Stimulated activated CD4-positive, alpha-beta T cell treated with anti-CD3 and anti-CD28 coated beads, Interleukin-15, amount 100 ng/mL, for 24 hours (primary cell): ENCODE data around the gene GH2.
"Not testable (repeated sequence)": the region's sequence is repeated elsewhere in the genome, so short reads cannot be mapped to it uniquely, and the experiment has no call there.

Experiments used
- DNase-seq: peaks from one replicate; pipeline ENCODE4 v3.0.0-alpha.2; 2020

GH2 gene

GRCh38 chr17:63881935-63882601 is at the start of gene GH2:
Gene GH2 (minus strand): TSS chr17:63881944. CDS start chr17:63881801, 143 bp downstream.
- DNase-seq: peak; percentile 72

GRCh38 chr17:63930951-63931575 is 49.3 kb upstream of the GH2 start:
- DNase-seq: peak; percentile 80

GRCh38 chr17:63929860-63930766 is 48.4 kb upstream of the GH2 start:
- DNase-seq: no peak

DNA sequence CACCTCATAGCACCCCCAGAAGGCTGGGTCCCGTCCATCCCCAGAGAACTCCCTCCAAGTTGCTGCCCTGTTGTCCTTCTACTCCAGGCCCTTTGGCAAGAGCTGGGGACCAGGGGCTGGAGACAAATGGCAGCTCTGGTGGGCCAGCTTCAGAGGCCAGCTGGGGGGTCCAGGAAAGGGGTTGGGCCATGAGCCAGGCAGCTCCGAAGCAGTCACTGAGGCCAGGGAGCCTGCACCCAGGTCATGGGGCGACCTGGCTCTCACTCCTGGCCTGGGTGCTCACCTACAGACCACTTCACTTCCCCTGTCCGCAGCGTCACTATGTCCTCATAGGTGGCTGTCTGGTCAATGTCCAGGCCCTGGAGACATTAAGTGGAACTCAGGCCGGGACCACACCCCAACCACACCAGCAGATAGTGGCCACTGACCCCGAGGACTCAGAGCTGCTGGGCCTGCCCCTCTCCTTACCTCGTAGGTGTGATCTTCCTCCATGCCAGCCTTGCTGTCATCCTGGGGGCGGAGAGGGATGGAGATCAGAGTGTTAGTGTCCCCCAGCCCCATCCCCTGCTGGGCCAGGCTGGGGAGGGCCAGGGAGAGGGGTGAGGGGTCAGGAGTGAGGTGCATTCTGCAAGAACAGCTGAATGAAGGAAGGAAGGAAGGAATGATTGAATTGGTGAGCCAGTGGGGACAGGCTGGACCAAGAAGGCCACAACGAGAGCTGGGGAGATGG is 47.4 kb upstream of the GH2 start:
- no peak for DNase-seq

GRCh38 chr17:63928172-63928666 is 46.5 kb upstream of the GH2 start:
- DNase-seq: no peak

DNA sequence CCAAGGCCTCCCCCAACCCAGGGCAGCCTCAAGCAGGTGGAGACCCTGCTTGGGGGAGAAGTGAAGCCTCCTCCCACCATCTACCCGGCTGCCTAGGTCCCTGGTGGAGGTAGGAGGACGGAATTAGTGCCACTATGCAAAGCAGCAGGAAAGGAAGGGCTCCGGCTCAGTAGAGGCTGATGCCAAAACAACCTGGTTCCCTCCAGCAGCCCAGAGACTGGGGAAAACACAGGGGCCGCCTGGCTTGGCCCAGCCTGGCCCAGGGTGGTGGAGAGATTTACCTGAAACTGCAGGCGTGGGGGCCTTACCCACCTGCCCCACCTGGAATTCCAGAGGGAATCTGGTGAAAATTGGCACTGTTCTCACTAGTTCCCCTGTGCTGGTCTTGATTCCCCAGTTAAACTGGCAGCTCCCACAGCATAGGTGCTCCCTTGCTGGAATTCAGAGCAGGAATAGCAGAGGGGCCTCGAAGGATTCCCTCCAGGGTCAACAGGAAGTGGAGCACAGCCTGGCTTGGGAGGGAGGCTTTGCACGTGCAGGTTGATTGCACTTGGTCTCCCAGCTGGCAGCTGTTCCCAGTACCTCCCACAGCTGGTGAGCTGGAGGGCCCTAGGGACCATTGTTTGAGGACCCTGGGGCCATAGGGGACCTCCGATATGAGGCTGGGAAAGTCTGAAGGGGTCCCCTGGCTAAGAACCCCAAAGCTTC is 45.9 kb upstream of the GH2 start:
- no peak for DNase-seq

- no peak for DNase-seq
Observed at GRCh38 chr17:63926164-63926563, 44.4 kb upstream of the GH2 start.

GRCh38 chr17:63925615-63926014 is 43.9 kb upstream of the GH2 start:
- no peak for DNase-seq

GRCh38 chr17:63922402-63922801 is 40.7 kb upstream of the GH2 start:
- not testable (repeated sequence) for DNase-seq

GRCh38 chr17:63920779-63921178 is 39.0 kb upstream of the GH2 start:
- not testable (repeated sequence) for DNase-seq

- not testable (repeated sequence) for DNase-seq
Observed at GRCh38 chr17:63920050-63920449, 38.3 kb upstream of the GH2 start.

- DNase-seq: peak; percentile 78
Observed at GRCh38 chr17:63919311-63919723, 37.6 kb upstream of the GH2 start.

GRCh38 chr17:63918789-63919305 is 37.1 kb upstream of the GH2 start, which contains the start of gene GH1:
Gene GH1 (minus strand): TSS chr17:63918839. CDS start chr17:63918776, 63 bp downstream.
- DNase-seq: not testable (repeated sequence)

- DNase-seq: no peak
Observed at GRCh38 chr17:63918305-63918704, 36.6 kb upstream of the GH2 start.

DNA sequence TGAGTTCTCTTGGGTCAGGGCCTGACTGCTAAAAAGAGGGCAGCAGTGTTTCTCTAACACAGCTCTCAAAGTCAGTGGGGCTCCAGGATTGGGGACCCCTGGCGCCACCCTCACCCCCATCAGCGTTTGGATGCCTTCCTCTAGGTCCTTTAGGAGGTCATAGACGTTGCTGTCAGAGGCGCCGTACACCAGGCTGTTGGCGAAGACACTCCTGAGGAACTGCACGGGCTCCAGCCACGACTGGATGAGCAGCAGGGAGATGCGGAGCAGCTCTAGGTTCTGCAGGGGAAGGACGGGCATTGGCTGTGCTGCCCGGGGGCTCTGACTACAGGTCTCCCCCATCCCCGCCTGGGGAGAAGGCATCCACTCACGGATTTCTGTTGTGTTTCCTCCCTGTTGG is 35.9 kb upstream of the GH2 start:
- no peak for DNase-seq

GRCh38 chr17:63917206-63917605 is 35.5 kb upstream of the GH2 start:
- not testable (repeated sequence) for DNase-seq

GRCh38 chr17:63916566-63917185 is 34.9 kb upstream of the GH2 start:
- no peak for DNase-seq

GRCh38 chr17:63915753-63916152 is 34.0 kb upstream of the GH2 start:
- DNase-seq: not testable (repeated sequence)

GRCh38 chr17:63914471-63914870 is 32.7 kb upstream of the GH2 start:
- no peak for DNase-seq

- DNase-seq: peak; percentile 74
Observed at GRCh38 chr17:63911657-63912100, 29.9 kb upstream of the GH2 start.

- DNase-seq: no peak
Observed at GRCh38 chr17:63911041-63911635, 29.4 kb upstream of the GH2 start, which contains the start of gene CSHL1. Gene CSHL1 (minus strand): TSS chr17:63911258. CDS start chr17:63911196, 62 bp downstream.
